GM12891 (cell line): ENCODE results near the gene DNM3.

Experiments used
- POLR2A ChIP-seq: IDR thresholded peaks from 2 replicates; pipeline ENCODE4 v1.6.1; 2011; ENCODE audit warnings: low read depth, low read length, control low read depth
- POLR2AphosphoS5 ChIP-seq: IDR thresholded peaks from 2 replicates; pipeline ENCODE4 v1.6.1; 2011; ENCODE audit warnings: low read depth, low read length, control low read depth
- SPI1 ChIP-seq: IDR thresholded peaks from 2 replicates; pipeline ENCODE4 v1.6.1; 2011; ENCODE audit warnings: low read depth, low read length, control low read depth
- TAF1 ChIP-seq: IDR thresholded peaks from 2 replicates; pipeline ENCODE4 v1.6.1; 2011; ENCODE audit warnings: low read depth, low read length, control low read depth

DNA sequence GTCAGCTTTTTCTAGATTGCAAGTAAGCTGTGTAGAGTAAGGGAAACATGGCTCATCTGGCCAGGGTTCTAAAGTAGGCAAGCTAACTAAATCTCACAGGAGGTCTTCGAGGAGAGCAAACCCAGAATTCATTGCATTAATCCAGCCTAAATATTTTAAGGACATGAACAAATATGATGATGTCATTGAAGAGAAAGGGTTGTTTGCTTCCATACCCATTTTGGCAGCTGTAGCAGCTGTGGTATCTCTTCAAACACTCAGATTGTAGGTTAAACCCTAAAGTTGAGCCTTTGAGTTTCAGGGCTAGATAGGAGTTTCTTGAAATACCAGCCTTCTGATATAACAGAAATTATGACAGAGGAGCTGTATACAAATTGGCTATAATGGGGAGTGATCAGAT lies 378.7 kb downstream of the DNM3 start:
- TF ChIP-seq POLR2A (no peak), TAF1 (no peak), POLR2AphosphoS5 (no peak), SPI1 (no peak)
